GM08714 (cell line): ENCODE results near the gene MKI67.
A peak's percentile ranks its signal among the peaks of the same experiment; 100 is the strongest.

ENCODE experiments used
- H3K4me3 ChIP-seq: fragments of 200-500 bp; sonication (Bioruptor generic); 2 replicates; pipeline ENCODE4 v1.5.1; 2014; ENCODE audit warnings: mild to moderate bottlenecking, low read length, inconsistent platforms
- ZNF274 ChIP-seq: IDR thresholded peaks from 2 replicates; pipeline ENCODE4 v1.6.1; 2012; ENCODE audit warnings: mild to moderate bottlenecking, low read depth, low read length

MKI67 gene

GRCh38 chr10:128128582-128128981 is 2.4 kb upstream of the MKI67 start:
- TF ChIP-seq ZNF274: no peak
- H3K4me3 ChIP-seq: no peak overlapping the region

- TF ChIP-seq ZNF274: no peak
- H3K4me3 ChIP-seq: peak overlapping the region; percentile 92
Measured at GRCh38 chr10:128125416-128125943, 743 bp downstream of the MKI67 start.

- H3K4me3 ChIP-seq: peak overlapping the region; percentile 92
- TF ChIP-seq ZNF274: no peak
Measured at GRCh38 chr10:128124813-128125403, 1.3 kb downstream of the MKI67 start.

GRCh38 chr10:128123846-128124245 is 2.4 kb downstream of the MKI67 start:
- peak overlapping the region; percentile 92 for H3K4me3 ChIP-seq
- TF ChIP-seq ZNF274: no peak

- H3K4me3 ChIP-seq: no peak overlapping the region; the same call in 1 of the 2 replicates
- TF ChIP-seq ZNF274: no peak
Measured at GRCh38 chr10:128122931-128123330, 3.3 kb downstream of the MKI67 start.

- H3K4me3 ChIP-seq: no peak overlapping the region
Measured at GRCh38 chr10:128121750-128122412, 4.3 kb downstream of the MKI67 start.

GRCh38 chr10:128116851-128117615 is 9.2 kb downstream of the MKI67 start:
- TF ChIP-seq ZNF274: no peak
- H3K4me3 ChIP-seq: no peak overlapping the region

More at GRCh38 chr10:128121750-128122412, 4.3 kb downstream of the MKI67 start:
- no peak for TF ChIP-seq ZNF274

- TF ChIP-seq ZNF274: no peak
- H3K4me3 ChIP-seq: no peak overlapping the region
Measured at GRCh38 chr10:128116187-128116586, 10.0 kb downstream of the MKI67 start.

- TF ChIP-seq ZNF274: no peak
- no peak overlapping the region for H3K4me3 ChIP-seq
Measured at GRCh38 chr10:128115356-128115755, 10.9 kb downstream of the MKI67 start.

GRCh38 chr10:128114901-128115300 is 11.3 kb downstream of the MKI67 start:
- TF ChIP-seq ZNF274: no peak
- H3K4me3 ChIP-seq: no peak overlapping the region

GRCh38 chr10:128113026-128113425 is 13.2 kb downstream of the MKI67 start:
- H3K4me3 ChIP-seq: no peak overlapping the region
- no peak for TF ChIP-seq ZNF274

- no peak for TF ChIP-seq ZNF274
Measured at GRCh38 chr10:128111696-128112095, 14.5 kb downstream of the MKI67 start.

GRCh38 chr10:128110339-128110738 is 15.9 kb downstream of the MKI67 start:
- no peak overlapping the region for H3K4me3 ChIP-seq
- TF ChIP-seq ZNF274: no peak

More at GRCh38 chr10:128111696-128112095, 14.5 kb downstream of the MKI67 start:
- H3K4me3 ChIP-seq: no peak overlapping the region

GRCh38 chr10:128109707-128110106 is 16.5 kb downstream of the MKI67 start:
- no peak for TF ChIP-seq ZNF274
- no peak overlapping the region for H3K4me3 ChIP-seq

- no peak for TF ChIP-seq ZNF274
- no peak overlapping the region for H3K4me3 ChIP-seq
Measured at GRCh38 chr10:128105383-128105782, 20.8 kb downstream of the MKI67 start.

- no peak for TF ChIP-seq ZNF274
Measured at GRCh38 chr10:128103229-128103714, 23.0 kb downstream of the MKI67 start.

More at GRCh38 chr10:128103229-128103714, 23.0 kb downstream of the MKI67 start:
- no peak overlapping the region for H3K4me3 ChIP-seq
